GM21528 (cell line): ENCODE results near the gene KBTBD13.

Experiments used
- ATAC-seq: cut with Tn5 transposase; IDR thresholded peaks from one replicate; pipeline ENCODE4 v1.9.1; 2021; ENCODE audit warnings: mild to moderate bottlenecking, moderate library complexity; ENCODE audit not compliant: unreplicated experiment, low FRiP score

KBTBD13 gene

DNA sequence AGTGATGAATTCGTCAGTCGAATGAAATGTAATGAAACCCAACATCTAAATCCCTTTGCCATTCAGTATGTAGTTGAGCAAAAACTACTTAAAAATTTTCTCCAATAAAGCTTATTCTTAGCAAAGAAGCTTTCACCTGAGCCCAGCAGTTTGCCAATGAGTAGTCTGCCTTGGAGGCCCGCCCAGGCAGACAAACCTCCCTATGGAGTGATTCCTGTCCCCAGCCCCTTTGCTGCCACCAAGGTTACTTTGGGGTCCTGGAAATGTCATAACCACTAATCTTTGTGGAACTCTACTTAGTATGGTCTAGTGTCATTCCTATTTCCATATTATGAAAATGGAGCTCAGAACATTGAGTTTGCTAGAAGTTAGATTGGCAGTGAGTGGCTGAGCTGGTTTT lies 26.4 kb downstream of the KBTBD13 start:
- no peak for ATAC-seq

DNA sequence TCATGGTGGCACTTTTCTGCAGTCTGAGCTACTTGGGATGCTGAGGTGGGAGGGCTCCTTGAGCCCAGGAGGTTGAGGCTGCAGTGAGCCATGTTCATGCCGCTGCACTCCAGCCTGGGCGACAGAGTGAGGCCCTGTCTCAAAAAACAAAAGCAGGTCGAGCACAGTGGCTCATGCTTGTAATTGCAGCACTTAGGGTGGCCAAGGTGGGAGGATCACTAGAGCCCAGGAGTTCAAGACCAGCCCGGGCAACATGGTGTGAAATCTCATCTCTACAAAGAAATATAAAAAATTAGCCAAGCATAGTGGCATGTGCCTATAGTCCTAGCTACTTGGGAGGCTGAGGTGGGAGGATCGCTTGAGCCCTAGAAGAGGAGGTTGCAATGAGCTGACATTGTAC lies 28.5 kb downstream of the KBTBD13 start:
- ATAC-seq: no peak

DNA sequence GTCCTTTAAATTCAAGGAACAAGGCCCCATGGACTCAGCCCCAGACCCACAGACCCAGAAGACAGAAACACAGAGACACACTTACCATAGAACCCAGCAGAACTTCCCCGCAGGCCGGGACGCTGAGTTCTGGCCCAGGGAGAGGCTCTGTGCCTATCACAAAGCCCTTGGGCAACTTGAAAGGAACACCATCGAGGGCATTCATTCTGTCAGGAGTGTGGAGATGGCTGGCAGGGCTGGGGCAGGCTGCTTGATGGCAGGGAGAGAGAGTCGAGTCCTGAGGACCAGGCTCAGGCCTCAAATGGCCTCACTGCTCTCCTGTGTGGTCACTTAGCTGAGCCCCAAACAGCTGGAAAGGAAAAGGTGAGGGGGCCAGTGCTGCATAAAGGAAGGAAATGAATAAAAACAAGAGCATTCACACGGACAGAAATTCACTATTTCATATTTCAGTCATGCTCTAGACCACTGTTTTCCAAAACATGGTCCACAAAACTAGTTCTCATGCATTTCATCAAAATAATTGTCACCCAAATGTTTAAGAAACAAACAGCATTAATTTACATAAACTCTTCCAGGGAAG lies 29.6 kb downstream of the KBTBD13 start:
- no peak for ATAC-seq

DNA sequence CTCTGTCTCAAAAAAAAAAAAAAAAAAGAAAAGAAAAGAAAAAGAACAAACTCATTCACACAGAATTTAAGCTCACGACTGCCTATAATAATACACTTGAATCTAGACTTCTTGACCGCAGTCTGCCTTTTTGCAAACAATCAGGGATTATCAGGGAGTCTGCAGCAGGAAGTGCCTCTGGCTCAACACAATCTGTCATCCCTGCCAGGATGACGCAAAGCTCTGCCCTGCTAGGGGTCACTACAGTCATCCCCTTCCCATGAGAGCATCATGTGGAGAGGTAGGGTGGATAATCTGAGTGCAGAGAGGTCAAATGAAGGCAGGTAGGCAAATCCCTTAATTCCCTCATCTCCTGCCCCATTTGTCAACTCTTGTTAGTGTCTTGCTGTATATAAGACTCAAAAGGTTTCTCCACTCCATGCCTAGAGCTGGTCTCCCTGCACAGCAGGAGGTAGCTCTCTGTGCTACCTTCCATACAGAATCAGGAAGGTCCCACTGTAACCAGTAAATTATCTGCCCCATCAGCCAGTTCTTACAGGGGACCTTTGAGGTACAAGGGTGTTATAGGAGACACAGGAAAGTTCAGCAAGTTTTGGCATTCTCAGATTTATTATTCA lies 34.2 kb downstream of the KBTBD13 start:
- ATAC-seq: no peak

DNA sequence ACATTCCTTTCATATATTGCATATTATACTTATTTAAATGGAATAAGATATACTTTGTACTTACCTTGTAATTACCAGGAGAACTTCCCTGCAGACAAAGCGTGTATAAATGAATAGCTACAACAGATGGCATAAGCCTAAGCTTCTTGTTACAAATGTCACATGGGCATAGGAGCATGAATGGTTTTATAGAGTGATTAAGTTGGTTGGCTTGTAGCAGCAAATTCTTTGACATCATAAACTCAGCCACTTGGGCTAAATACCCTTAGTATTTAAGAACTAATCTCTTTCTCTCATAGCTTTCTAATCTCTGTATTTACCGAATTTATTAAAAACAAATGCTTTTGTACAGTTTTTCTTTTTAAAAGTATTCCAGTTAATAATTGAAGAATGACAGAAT lies 38.5 kb downstream of the KBTBD13 start, which contains the start of gene UBAP1L:
Gene UBAP1L (minus strand): TSS at position 115 of the 400 bp plus-strand sequence. CDS start 8,985 bp downstream, outside the sequence.
- no peak for ATAC-seq

DNA sequence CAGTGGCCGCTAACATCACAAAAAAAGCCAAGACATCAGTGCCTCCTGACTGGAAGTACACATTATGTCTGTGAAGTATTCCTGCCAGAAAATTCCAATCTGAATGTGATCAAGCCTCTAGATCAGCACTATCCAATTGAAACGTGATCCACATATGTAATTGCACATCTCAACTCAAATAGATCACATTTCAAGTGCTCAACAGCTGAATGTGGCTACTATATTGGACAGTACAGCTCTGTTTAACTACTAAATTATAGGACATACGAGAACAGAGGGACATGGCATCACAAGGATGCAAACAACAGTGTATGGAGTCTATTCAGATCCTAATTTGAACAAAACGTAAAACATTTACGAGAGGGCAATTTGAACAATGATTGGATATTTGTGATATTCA lies 39.0 kb downstream of the KBTBD13 start:
- no peak for ATAC-seq
